Endodermal cell (in vitro differentiated cells): Measurements from ENCODE around the gene KLHL35. TPM values are rescaled to one million over a fixed set of nuclear protein-coding genes. Genes with fewer than 3 reads are reported as not detected.

ENCODE experiments used
- DNase-seq: peaks from one replicate; pipeline ENCODE4 v3.0.0-alpha.2; 2017
- H3K27ac ChIP-seq: 2 replicates; pipeline ENCODE4 v1.5.1; 2013; ENCODE audit warnings: mild to moderate bottlenecking, low read depth, low read length, moderate library complexity
- H3K27me3 ChIP-seq: 2 replicates; pipeline ENCODE4 v1.6.1; 2013; ENCODE audit warnings: mild to moderate bottlenecking, low read length, moderate library complexity; ENCODE audit not compliant: insufficient read depth, control insufficient read depth, poor library complexity, severe bottlenecking
- H3K36me3 ChIP-seq: 2 replicates; pipeline ENCODE4 v1.7.0; 2013; ENCODE audit warnings: mild to moderate bottlenecking, low read length, moderate library complexity; ENCODE audit not compliant: control insufficient read depth, insufficient read depth
- H3K4me1 ChIP-seq: one replicate; pipeline ENCODE4 v1.7.0; 2013; ENCODE audit warnings: low read length; ENCODE audit not compliant: control insufficient read depth, insufficient read depth
- H3K4me3 ChIP-seq: 2 replicates; pipeline ENCODE4 v1.5.1; 2013; ENCODE audit warnings: mild to moderate bottlenecking, low read length, moderate library complexity
- H3K9ac ChIP-seq: 2 replicates; pipeline ENCODE4 v1.6.1; 2013; ENCODE audit warnings: mild to moderate bottlenecking, low read length, moderate library complexity; ENCODE audit not compliant: poor library complexity, severe bottlenecking; ENCODE audit errors: extremely low read depth
- H3K9me3 ChIP-seq: 2 replicates; pipeline ENCODE4 v1.6.1; 2013; ENCODE audit warnings: mild to moderate bottlenecking, low read length, moderate library complexity; ENCODE audit not compliant: control insufficient read depth
- H3K27ac Mint-ChIP-seq: 2 replicates; pipeline ENCODE4 v1.8.0; 2020; ENCODE audit warnings: mixed read lengths
- H3K27me3 Mint-ChIP-seq: 2 replicates; pipeline ENCODE4 v1.8.0; 2021; ENCODE audit warnings: mild to moderate bottlenecking, mixed read lengths; ENCODE audit not compliant: insufficient read depth
- H3K36me3 Mint-ChIP-seq: 2 replicates; pipeline ENCODE4 v1.8.0; 2020; ENCODE audit warnings: low read depth, mixed read lengths
- H3K4me1 Mint-ChIP-seq: 2 replicates; pipeline ENCODE4 v1.8.0; 2020; ENCODE audit warnings: mixed read lengths
- H3K4me3 Mint-ChIP-seq: 2 replicates; pipeline ENCODE4 v1.8.0; 2020; ENCODE audit warnings: mild to moderate bottlenecking, moderate library complexity, mixed read lengths
- H3K9me3 Mint-ChIP-seq: 2 replicates; pipeline ENCODE4 v1.8.0; 2020; ENCODE audit warnings: mild to moderate bottlenecking, mixed read lengths
- WGBS, 2 experiments: methylation state at CpG; one replicate each; pipeline versions ENCODE4 v1.1.5 to v1.1.7; 2013; ENCODE audit warnings: missing lambda C conversion rate in 2 of 2, mixed read lengths in 1 of 2; ENCODE audit not compliant: insufficient coverage in 1 of 2, insufficient read length in 1 of 2; 5-methylcytosine and 5-hydroxymethylcytosine counted together
- total RNA-seq, 2 donors: library from RNA; stranded (reverse); fragmentation: NEBNext Ultra II Directional in 1 of 2; extraction: Animal tissue kit (Norgen Biotek cat#: 25700) in 1 of 2; gene quantifications; 2 replicates in 1 of 2; 3 replicates in 1 of 2; pipeline ENCODE4 v1.2.1, GENCODE V29; 2021
- TF ChIP-seq, protein P1 (sequence below): fragments of 200-600 bp; sonication (generic); conservative IDR thresholded peaks from 2 replicates; pipeline ENCODE4 v1.5.0; 2021; ENCODE audit warnings: antibody characterized with exemption, mild to moderate bottlenecking

Gene KLHL35
- total RNA-seq, 2 donors from 2014 or later, result 0.48 TPM; not detected in 1

DNA sequence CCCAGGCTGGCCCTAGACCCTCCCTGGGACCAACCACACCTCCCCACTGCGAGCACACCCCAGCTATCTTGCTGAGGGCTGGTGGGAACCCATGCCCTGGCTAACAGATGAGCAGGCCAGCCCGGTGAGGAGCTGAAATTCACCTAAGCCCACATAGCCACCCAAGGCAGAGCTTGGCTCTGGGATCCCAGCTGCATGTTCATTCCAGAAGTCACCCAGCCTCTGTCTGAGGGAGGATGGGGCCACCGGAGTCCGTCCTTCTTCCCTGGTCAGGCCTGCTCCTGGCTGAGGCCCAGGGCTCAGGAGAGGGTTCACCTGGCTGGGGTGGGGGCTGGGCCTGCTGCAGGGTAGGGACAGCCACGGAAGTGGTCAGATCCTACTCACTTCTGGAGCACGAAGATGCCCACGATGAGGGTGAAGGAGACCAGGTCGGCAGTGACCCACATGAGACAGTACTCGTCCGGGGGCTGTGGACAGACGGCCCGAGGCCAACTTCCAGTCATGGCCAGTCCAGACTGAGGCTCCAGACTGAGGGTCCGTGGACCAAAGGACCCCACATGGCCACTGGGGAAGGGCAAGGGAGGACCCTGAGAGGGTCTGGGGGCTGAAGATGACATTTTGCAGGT is 6.6 kb upstream of the KLHL35 start:
- H3K4me3 ChIP-seq, result no peak overlapping the region
- 86 to 90% methylated on average over 5 to 13 of the region's 13 CpGs for WGBS, 2 experiments
- H3K4me1 ChIP-seq, result peaks cover 3% of the 10 kb centered on the region
- Mint-ChIP-seq H3K9me3 (no peaks in the 10 kb centered on the region), H3K36me3 (no peaks in the 10 kb centered on the region), H3K4me1 (peaks cover 19% of the 10 kb centered on the region), H3K27ac (no peak overlapping the region), H3K4me3 (no peak overlapping the region), H3K27me3 (peaks cover 6% of the 10 kb centered on the region)
- H3K27me3 ChIP-seq, result no peaks in the 10 kb centered on the region
- H3K36me3 ChIP-seq, result no peaks in the 10 kb centered on the region
- H3K9ac ChIP-seq, result no peak overlapping the region
- TF ChIP-seq, protein P1, sequence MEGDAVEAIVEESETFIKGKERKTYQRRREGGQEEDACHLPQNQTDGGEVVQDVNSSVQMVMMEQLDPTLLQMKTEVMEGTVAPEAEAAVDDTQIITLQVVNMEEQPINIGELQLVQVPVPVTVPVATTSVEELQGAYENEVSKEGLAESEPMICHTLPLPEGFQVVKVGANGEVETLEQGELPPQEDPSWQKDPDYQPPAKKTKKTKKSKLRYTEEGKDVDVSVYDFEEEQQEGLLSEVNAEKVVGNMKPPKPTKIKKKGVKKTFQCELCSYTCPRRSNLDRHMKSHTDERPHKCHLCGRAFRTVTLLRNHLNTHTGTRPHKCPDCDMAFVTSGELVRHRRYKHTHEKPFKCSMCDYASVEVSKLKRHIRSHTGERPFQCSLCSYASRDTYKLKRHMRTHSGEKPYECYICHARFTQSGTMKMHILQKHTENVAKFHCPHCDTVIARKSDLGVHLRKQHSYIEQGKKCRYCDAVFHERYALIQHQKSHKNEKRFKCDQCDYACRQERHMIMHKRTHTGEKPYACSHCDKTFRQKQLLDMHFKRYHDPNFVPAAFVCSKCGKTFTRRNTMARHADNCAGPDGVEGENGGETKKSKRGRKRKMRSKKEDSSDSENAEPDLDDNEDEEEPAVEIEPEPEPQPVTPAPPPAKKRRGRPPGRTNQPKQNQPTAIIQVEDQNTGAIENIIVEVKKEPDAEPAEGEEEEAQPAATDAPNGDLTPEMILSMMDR, result no peak
- no peak overlapping the region for H3K27ac ChIP-seq
- DNase-seq, result no peak
- H3K9me3 ChIP-seq, result no peaks in the 10 kb centered on the region

DNA sequence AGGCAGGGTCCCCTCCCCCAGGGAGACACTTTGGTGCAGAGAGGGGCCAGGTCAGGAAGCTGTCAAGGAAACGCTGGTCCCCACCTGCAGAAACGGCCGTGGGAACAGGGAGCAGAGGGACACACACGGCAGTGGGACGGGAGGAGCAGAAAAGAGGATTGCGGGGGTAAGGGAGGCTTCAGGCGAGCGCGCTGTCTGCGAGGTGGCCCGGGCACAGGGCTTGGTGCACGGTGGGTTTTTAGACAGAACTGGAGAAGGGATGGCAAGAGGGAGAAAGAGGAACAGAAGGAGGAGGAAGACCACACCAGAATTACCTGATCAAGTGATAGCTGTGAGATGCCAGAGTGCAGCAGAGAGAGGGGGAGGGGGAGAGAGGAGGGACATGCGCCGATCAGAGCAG is 6.0 kb upstream of the KLHL35 start:
- H3K4me3 Mint-ChIP-seq, result no peak overlapping the region
- Histone ChIP-seq H3K27me3 (no peaks in the 10 kb centered on the region), H3K4me1 (peaks cover 3% of the 10 kb centered on the region), H3K4me3 (no peak overlapping the region), H3K27ac (no peak overlapping the region), H3K9me3 (no peaks in the 10 kb centered on the region), H3K9ac (no peak overlapping the region), H3K36me3 (no peaks in the 10 kb centered on the region)
- WGBS, 2 experiments, result 83 to 92% methylated on average over 9 to 14 of the region's 14 CpGs
- no peak for DNase-seq
- peaks cover 3% of the 10 kb centered on the region for H3K27me3 Mint-ChIP-seq
- TF ChIP-seq, protein P1, result no peak
- peaks cover 19% of the 10 kb centered on the region for H3K4me1 Mint-ChIP-seq
- no peak overlapping the region for H3K27ac Mint-ChIP-seq
- H3K9me3 Mint-ChIP-seq, result no peaks in the 10 kb centered on the region
- H3K36me3 Mint-ChIP-seq, result no peaks in the 10 kb centered on the region

DNA sequence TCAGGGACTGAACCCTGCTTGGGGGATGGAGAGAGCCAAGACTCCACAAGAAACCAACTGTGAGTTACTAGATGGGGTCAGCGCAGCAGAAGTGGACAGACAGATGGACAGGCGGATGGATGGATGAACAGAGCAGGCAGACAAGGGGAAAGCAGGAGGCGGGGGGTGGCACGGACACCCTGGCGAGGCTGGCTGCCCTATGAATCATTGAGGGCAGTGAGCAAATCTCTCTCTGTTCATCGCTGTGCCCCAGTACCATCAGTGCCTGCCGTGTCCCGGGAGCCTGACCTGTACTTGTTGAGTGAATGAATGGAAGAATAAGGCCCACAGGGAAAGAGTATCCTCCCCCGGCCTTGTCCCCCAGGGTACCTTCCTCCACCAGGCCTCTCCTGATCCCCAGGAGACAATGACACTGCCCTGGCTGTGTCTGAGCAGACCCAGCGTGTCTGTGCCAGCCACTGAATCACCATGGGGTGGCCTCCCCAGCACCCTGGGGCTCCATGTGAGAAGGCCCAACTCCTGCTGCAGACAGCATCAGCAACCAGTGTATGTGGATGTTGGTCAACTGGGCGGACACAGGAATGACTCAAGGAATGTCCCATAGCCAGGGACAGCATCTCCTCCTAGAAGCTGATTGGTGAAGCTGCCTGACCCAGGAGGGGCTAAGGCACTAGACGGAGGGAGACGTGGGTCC is 5.1 kb upstream of the KLHL35 start:
- H3K27ac Mint-ChIP-seq, result no peak overlapping the region
- no peak overlapping the region for H3K9ac ChIP-seq

More for the DNA sequence above, 5.1 kb upstream of the KLHL35 start:
- Mint-ChIP-seq H3K27me3 (peaks cover 11% of the 10 kb centered on the region), H3K4me1 (peaks cover 19% of the 10 kb centered on the region), H3K4me3 (no peak overlapping the region), H3K9me3 (no peaks in the 10 kb centered on the region), H3K36me3 (no peaks in the 10 kb centered on the region)
- peaks cover 6% of the 10 kb centered on the region for H3K27me3 ChIP-seq
- TF ChIP-seq, protein P1, result no peak
- no peak for DNase-seq
- WGBS, 2 experiments, result 93 to 97% methylated on average over 7 to 13 of the region's 13 CpGs
- H3K27ac ChIP-seq, result no peak overlapping the region
- H3K4me1 ChIP-seq, result peaks cover 3% of the 10 kb centered on the region
- H3K36me3 ChIP-seq, result no peaks in the 10 kb centered on the region
- no peaks in the 10 kb centered on the region for H3K9me3 ChIP-seq
- no peak overlapping the region for H3K4me3 ChIP-seq
